Pancreas (tissue), 10 donors: ENCODE measurements around the gene RBMS1. TPM values are rescaled to one million over a fixed set of nuclear protein-coding genes. Genes with fewer than 3 reads are reported as not detected.

ENCODE experiments used
- ATAC-seq, 4 donors: fragments of 200-7000 bp; cut with Tn5 transposase; one replicate each; pipeline versions ENCODE4 v1.8.0 to v1.9.1; 2020; ENCODE audit warnings: mild to moderate bottlenecking in 4 of 4, moderate library complexity in 4 of 4
- DNase-seq, 6 donors: peaks; one replicate each; pipeline ENCODE4 v3.0.0-alpha.2; 2020
- FAIRE-seq: peaks from 2 replicates; lab custom pipeline; 2012; peaks lifted over from hg19 to GRCh38; lab: Jason Lieb, UNC
- H3K27ac ChIP-seq, 4 donors: fragments of 200-600 bp; sonication (generic); 1 replicate in 3 of 4; 2 replicates in 1 of 4; pipeline versions ENCODE4 v1.5.0 to v1.8.0; 2020
- H3K27me3 ChIP-seq, 4 donors: fragments of 200-600 bp; one replicate each; pipeline ENCODE4 v1.8.0; 2021
- H3K36me3 ChIP-seq, 3 donors: fragments of 200-600 bp; sonication (generic) in 1 of 3; one replicate each; pipeline versions ENCODE4 v1.5.0 to v1.8.0; 2020 to 2021
- H3K4me1 ChIP-seq, 3 donors: fragments of 200-600 bp; one replicate each; pipeline ENCODE4 v1.8.0; 2021
- H3K4me3 ChIP-seq, 4 donors: fragments of 200-600 bp; sonication (generic) in 2 of 4; one replicate each; pipeline versions ENCODE4 v1.5.0 to v1.8.0; 2020 to 2021
- H3K9me3 ChIP-seq, 4 donors: fragments of 200-600 bp; one replicate each; pipeline ENCODE4 v1.8.0; 2021
- WGBS, 2 donors: extraction: QIAGEN DNeasy Blood & Tissue Kit; methylation state at CpG; one replicate each; pipeline ENCODE4 v1.1.7; 2013; 5-methylcytosine and 5-hydroxymethylcytosine counted together
- intact Hi-C, 3 donors: fragments of 100-400 bp; cut with DNase I; formaldehyde crosslinking; loops; one replicate each; pipeline versions ENCODE4 v1.11.1 to v1.14.2; 2022
- polyA plus RNA-seq, 2 donors: library from polyadenylated mRNA; stranded (reverse); fragments of 200-250 nt; gene quantifications; one replicate each; pipeline ENCODE4 v1.2.3, GENCODE V29; 2013
- total RNA-seq, 6 donors: library from RNA; stranded (reverse); fragmentation: NEBNext Ultra II Directional in 4 of 6; extraction: Animal tissue kit (Norgen Biotek cat#: 25700) in 4 of 6; gene quantifications; one replicate each; pipeline versions ENCODE4 v1.2.1 to v1.2.4, GENCODE V29; 2021 to 2023
- TF ChIP-seq, protein P1 (sequence below), 4 donors: fragments of 200-600 bp; sonication (generic) in 3 of 4; IDR thresholded peaks; one replicate each; pipeline versions ENCODE4 v1.5.0 to v1.8.0; 2021; ENCODE audit warnings: antibody characterized with exemption in 4 of 4
- donor health status: healthy with polysubstance abuse.
- donor health status: DM: no; HTN: no; CAD: no; lungs with moderate emphysema.
- donor health status: DM: no; HTN: no; CAD: no.
- donor health status: control.
- donor health status: control.
- donor health status: Bipolar disorder and iron deficiency.
- donor health status: DM: yes; HTN: yes; CAD: no.
- donor health status: DM: no; HTN: no; CAD: no.
- donor health status: DM: no; HTN: no; CAD: no.
- donor health status: DM: yes; HTN: yes; CAD: no.

The RBMS1 gene
- total and polyA plus RNA-seq, 8 donors = 6.3 to 26.1 (median 8.7) TPM

- Histone ChIP-seq H3K36me3 (no peaks in the 10 kb centered on the region), H3K4me3 (no peak overlapping the region), H3K4me1 (peaks cover 8 to 20% (median 9%) of the 10 kb centered on the region in 3 donors), H3K27ac (no peak overlapping the region), H3K27me3 (no peaks in the 10 kb centered on the region), H3K9me3 (no peaks in the 10 kb centered on the region)
- no peak for FAIRE-seq
- ATAC-seq = no peak
- intact Hi-C loops = no loop called here
- TF ChIP-seq, protein P1, sequence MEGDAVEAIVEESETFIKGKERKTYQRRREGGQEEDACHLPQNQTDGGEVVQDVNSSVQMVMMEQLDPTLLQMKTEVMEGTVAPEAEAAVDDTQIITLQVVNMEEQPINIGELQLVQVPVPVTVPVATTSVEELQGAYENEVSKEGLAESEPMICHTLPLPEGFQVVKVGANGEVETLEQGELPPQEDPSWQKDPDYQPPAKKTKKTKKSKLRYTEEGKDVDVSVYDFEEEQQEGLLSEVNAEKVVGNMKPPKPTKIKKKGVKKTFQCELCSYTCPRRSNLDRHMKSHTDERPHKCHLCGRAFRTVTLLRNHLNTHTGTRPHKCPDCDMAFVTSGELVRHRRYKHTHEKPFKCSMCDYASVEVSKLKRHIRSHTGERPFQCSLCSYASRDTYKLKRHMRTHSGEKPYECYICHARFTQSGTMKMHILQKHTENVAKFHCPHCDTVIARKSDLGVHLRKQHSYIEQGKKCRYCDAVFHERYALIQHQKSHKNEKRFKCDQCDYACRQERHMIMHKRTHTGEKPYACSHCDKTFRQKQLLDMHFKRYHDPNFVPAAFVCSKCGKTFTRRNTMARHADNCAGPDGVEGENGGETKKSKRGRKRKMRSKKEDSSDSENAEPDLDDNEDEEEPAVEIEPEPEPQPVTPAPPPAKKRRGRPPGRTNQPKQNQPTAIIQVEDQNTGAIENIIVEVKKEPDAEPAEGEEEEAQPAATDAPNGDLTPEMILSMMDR (IDR thresholded peaks at IDR 0.05) = no peak
- DNase-seq = no peak
- WGBS, 2 donors = 86 to 88% methylated on average over 4 of the region's 4 CpGs
Observed at GRCh38 chr2:160238392-160238791, 255.2 kb downstream of the RBMS1 start.

- Histone ChIP-seq H3K36me3 (no peaks in the 10 kb centered on the region), H3K27ac (peak overlapping the region in 1 of 4 donors; percentile 16), H3K27me3 (no peaks in the 10 kb centered on the region), H3K4me3 (no peak overlapping the region), H3K4me1 (peaks cover 0 to 26% (median 0%) of the 10 kb centered on the region in 3 donors), H3K9me3 (no peaks in the 10 kb centered on the region)
- WGBS, 2 donors = 79 to 87% methylated on average over 3 of the region's 3 CpGs
- TF ChIP-seq, protein P1 (IDR thresholded peaks at IDR 0.05) = no peak
- FAIRE-seq = no peak
- no peak for DNase-seq
- ATAC-seq = peak in 1 of 4 donors; percentile 59
- intact Hi-C loops = no loop called here
Observed at GRCh38 chr2:160232905-160233475, 260.6 kb downstream of the RBMS1 start.

GRCh38 chr2:160229591-160229990, 264.0 kb downstream of the RBMS1 start:
- FAIRE-seq = no peak
- TF ChIP-seq, protein P1 (IDR thresholded peaks at IDR 0.05) = no peak

DNA sequence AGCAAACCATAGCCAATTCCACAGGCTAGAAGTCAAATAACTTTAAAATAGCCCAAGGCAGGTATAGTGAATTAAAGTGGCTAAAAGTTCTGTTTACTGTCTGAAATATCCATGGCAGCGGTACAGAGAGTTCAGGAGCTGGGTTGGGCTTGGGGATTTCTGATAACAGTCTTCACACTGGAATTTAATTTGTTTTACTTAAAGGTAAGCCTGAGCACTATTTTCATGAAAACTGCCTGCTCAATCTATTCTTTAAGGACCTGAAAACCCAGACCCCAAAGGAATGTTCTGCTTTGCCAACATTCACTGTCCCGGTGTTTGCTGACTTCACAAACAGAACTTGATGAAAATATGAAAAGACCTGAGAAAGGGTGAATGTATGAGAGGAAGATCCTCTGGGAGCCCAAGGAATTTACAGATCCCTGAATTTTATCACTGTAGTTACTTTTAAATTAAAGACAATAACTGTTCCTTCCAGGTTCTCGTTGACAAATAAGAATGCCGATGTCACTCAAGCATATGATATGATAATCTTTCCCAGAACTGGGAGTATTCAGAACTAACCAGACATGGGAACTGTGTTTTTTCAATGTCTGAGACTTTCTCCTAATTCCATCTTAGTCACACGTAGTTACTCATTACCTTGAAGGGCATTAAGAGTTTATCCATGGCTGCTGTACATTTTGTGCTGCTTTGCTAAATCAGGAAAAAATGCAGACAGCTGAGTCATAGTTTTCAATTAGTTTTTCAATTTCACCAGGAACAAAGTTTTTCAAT, 265.3 kb downstream of the RBMS1 start:
- TF ChIP-seq, protein P1 (IDR thresholded peaks at IDR 0.05) = no peak
- no peaks in the 10 kb centered on the region for H3K36me3 ChIP-seq
- FAIRE-seq (no peak), ATAC-seq (peak; percentile 40 to 79 (median 70)), DNase-seq (no peak)
- WGBS, 2 donors = 33% methylated on average over 5 of the region's 5 CpGs
- H3K27me3 ChIP-seq = no peaks in the 10 kb centered on the region
- no peaks in the 10 kb centered on the region for H3K9me3 ChIP-seq
- H3K4me1 ChIP-seq = peaks cover 0 to 34% (median 0%) of the 10 kb centered on the region in 3 donors
- no peak overlapping the region for H3K4me3 ChIP-seq
- H3K27ac ChIP-seq = peak overlapping the region in 2 of 4 donors; percentile 63 to 70
- intact Hi-C loops = no loop called here

More at GRCh38 chr2:160229591-160229990, 264.0 kb downstream of the RBMS1 start:
- Histone ChIP-seq H3K9me3 (no peaks in the 10 kb centered on the region), H3K4me1 (peaks cover 0 to 30% (median 0%) of the 10 kb centered on the region in 3 donors), H3K27ac (peak overlapping the region in 2 of 4 donors; percentile 63 to 70), H3K4me3 (no peak overlapping the region), H3K27me3 (no peaks in the 10 kb centered on the region), H3K36me3 (no peaks in the 10 kb centered on the region)
- ATAC-seq (peak in 3 of 4 donors; percentile 47 to 72 (median 62)), DNase-seq (no peak)
- intact Hi-C loops = no loop called here
- WGBS, 2 donors = 91 to 100% methylated on average over 1 of the region's 1 CpG
